GM18858 (cell line): ENCODE measurements around the gene GRID1.
"Not testable (repeated sequence)": the region's sequence is repeated elsewhere in the genome, so short reads cannot be mapped to it uniquely, and the experiment has no call there.

Source experiments
- ATAC-seq: cut with Tn5 transposase; IDR thresholded peaks from one replicate; pipeline ENCODE4 v1.9.1; 2021; ENCODE audit not compliant: unreplicated experiment

The GRID1 gene

DNA sequence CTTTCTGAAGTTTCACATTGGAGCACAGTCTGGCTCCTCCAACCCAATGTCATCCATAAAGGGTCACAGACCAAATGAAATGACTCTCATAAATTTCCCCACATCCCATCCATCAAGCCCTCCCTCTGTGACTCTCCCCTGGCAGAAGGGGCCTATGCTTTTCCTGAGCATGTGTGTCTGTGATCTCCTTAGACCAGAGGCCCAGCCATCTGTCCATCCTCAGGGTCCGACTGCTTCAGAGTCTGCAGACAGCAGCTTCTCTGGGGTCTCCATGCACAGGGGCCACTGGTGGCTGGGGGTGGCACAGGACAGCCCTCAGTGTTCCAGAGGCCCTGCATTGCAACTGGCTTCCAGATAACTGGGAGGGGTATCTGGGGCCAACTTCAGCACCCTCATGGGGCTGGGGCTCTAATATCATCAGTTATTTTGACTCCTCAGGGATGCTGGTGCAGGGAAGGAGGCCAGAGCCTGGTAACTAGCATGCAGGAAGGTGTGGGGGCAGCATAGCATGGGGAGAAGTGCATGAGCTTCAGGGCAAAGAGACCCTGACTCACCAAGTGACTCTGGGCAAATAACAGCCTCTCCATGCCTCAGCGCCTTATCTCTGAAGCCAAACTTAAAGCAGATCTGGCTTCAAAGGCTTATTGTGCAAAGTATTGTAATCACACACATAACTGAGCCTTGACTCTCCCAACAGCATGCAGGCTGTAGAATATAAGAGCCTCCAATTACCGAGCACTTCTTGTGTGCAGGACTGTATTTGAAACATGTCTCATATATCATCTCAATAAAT, 266.9 kb downstream of the GRID1 start:
- ATAC-seq: no peak

DNA sequence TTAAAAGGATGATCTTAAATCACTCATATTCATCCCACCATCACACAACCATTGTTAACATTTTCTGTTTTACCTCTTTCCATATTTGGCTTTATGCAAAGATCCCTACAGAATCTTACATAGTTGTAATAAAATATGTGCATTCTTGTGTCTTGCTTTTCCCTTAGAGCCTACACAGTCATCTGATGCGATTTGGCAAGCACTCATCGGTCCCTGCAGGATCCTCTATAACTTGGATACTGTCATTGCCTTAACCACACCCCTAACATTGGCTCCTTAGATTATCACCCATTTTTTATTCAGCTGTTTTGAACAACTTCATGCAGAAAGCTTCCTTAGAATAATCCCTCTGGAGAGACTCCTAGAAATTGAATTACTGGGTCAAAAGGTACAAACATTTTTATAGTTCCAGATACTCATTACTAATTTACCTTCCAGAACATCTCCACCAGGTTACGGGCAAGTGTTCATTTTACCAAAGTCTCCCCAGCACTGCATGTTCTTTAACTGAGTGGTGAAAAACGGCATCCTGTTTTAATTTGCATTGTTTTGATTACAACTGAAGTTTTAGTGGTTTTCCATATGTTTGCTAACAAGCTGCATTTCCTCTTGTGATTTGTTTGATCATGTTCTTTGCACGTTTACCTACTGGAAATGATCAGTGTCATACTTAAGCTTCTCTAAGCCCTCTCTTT, 268.3 kb downstream of the GRID1 start:
- ATAC-seq: no peak

DNA sequence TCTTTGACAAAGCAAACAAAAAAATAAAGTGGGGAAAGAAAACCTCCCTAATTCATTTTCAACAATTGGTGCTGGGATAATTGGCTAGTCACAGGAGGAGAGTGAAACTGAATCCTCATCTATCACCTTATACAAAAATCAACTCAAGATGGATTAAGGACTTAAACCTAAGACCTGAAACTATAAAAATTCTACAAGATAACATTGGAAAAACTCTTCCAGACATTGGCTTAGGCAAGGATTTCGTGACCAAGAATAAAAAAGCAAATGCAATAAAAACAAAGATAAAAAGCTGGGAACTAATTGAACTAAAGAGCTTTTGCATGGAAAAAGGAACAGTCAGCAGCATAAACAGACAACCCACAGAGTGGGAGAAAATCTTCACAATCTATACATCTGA, 271.5 kb downstream of the GRID1 start:
- not testable (repeated sequence) for ATAC-seq

DNA sequence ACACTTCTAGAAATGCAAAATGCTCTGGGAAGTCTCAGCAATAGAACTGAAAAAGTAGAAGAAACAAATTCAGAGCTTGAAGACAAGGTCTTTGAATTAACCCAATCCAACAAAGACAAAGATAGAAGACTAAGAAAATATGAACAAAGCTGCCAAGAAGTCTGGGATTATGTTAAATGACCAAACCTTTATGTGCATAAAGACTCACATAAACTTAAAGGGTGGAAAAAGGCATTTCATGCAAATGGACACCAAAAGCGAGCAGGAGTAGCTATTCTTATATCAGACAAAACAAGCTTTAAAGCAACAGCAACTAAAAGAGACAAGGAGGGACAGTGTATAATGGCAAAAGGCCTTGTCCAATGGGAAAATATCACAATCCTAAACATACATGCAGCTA, 274.3 kb downstream of the GRID1 start:
- not testable (repeated sequence) for ATAC-seq

DNA sequence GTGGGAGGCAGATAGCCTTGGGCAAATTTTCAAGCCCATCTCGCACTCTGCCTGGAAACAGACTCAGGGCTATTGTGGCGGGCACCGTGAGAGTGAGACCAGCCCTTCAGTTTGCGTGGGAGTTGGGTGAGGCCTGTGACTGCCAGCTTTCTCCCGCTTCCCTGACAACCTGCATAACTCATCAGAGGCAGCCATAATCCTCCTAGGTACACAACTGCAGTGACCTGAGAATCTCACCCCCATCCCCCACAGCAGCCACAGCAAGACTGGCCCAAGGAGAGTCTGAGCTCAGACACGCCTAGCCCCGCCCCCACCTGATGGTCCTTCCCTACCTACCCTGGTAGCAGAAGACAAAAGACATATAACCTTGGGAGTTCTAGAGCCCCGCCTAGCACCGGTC, 275.4 kb downstream of the GRID1 start:
- ATAC-seq: no peak

DNA sequence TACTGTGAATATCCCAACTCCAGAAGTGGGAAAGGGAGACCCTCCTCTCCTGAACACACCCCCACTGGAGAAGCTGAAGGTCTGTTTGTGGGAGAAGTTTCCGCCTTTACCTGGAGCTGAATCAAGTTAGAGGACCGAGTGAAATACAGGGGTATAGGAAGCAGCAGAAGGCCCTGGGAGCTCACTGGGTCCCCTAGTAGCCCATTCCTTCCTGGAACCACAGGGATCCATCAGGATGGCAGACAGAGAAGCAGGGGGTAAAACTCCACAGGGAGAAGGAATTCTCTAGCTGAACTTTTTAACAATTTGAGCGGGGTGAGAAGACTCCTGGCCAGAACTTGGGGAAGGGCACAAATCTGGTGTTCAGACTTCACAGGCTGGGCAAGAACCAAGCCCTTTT, 275.8 kb downstream of the GRID1 start:
- ATAC-seq: no peak

DNA sequence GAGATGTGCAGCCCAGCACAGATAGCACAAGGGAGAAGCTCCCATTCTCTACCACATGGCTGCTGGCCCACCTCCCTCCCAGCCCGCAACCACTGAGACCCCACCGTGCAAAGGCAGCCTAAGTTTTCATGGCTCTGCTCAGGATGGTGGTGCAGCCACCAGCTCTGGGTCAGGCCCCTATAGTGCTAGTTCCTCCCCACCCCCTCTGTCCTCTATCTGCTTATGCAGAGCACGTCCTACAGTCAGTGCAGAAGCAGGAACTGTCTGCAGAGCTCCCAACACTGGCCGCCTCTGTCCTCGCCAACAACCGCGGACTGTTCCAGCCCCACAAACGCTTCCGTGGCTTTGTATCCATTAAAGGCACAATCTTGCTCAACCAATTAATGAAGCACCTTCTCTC, 278.9 kb downstream of the GRID1 start:
- ATAC-seq: no peak

DNA sequence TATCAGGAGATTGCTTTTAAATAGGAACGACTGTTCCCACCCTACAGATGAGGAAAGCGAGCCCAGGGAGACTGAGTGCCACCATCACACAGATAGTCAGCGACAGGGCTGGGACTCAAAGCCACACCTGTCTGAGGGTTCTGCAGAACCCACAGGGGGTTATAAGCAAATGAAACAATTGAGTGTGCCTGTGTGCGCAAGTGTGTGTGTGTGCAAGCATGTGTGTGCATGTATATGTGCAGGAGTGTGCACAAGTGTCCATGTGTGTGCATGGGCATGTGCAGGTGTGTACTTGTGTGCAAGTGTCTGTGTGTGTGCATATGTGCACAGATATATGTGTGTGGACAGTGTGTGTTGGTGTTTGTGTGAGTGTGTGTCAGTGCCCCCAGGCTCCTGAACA, 280.2 kb downstream of the GRID1 start:
- ATAC-seq: no peak

DNA sequence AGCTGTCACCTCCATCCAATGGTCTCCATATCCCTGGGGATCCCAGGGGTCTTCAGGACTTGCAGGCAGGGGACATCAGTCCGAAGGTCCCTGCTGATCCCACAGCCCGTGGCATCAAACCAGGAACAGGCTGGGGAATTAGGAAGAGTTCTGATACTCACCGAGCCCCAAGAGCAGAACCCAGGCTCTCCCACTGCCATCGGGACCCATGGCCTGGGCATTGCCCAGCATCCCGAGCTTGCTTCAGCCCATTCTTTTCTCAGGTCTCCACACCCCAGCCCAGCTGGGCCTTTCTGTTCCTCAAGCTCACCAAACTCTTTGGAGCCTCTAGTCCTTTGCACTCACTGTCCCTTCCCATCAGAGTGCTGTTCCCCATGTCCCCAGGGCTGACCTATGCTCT, 280.9 kb downstream of the GRID1 start:
- ATAC-seq: no peak

DNA sequence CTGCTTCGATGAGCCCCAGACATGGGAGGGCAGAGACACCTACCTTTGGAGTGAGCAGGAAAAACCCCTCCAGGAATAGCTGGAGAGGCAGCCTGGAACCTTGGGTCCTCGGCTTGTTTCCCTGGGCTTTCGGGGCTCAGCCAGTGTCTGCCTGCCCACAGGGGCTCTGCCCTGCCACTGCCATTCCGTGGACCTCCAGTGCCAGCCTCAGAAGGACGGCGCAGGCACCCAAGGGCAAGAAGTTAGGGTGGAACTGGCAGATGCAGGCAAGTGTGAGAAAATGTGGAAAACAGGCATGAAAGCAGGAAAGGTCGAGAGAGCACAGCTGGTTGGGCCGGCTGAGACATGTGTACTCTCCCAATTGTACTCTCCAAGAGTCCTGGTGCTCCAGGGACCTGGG, 281.5 kb downstream of the GRID1 start:
- no peak for ATAC-seq

DNA sequence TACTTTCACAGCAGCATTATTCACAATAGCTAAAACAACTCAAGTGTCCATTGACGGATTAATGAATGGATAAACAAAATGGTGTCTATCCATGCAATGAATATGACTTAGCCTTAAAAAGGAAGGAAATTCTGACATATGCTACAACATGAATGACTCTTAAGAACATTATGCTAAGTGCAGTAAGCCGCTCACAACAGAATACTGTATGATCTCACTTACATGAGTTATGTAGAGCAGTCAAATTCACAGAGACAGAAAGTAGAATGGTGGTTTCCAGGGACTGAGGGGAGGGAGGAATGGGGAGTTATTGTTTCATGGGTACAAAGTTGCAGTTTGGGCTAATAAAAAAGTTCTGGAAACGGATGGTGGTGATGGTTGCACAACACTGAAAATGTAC, 282.0 kb downstream of the GRID1 start:
- ATAC-seq: no peak

DNA sequence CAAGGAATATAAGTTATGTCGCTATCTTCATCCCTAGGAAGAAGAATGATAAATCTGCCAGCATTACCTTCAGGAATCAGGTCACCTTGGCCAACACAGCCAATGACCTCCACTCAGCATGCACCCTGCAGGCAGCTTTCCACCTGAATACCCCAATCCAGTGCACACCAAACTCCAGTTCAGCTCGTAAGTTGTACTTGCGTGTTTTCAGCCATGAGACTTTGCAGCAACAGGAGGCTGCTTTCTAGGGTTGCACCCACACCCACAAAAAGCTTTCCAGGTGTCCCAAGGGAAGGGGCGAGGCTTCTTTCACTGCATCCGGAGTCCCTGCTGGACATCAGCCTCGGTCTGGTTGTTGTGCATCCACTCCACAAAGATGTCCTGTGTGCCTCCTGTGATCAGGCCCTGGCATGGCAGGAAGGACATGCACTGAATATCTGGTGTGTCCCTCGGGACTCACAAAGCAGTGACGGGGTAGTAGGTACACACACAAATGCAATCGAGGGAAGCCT, 282.9 kb downstream of the GRID1 start:
- ATAC-seq: no peak

DNA sequence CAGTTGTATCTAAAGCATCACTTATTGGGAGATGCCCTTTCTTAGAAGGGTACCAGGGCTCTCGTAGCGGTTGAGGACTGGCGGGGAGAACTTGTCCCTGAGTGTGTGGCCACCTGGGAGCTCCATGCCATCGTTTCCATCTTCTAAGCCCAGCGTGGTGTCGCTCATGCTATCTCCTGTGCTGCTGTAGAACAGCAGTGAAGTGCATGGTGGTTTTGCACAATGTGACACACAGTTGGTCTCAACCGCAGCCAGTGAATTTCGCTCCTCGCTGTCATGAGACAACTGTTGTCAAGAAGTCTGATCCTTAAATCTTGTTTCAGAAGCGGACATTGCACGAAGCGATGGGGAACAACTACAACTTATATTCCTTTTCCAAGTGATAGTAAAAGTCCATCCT, 283.4 kb downstream of the GRID1 start:
- ATAC-seq: no peak

DNA sequence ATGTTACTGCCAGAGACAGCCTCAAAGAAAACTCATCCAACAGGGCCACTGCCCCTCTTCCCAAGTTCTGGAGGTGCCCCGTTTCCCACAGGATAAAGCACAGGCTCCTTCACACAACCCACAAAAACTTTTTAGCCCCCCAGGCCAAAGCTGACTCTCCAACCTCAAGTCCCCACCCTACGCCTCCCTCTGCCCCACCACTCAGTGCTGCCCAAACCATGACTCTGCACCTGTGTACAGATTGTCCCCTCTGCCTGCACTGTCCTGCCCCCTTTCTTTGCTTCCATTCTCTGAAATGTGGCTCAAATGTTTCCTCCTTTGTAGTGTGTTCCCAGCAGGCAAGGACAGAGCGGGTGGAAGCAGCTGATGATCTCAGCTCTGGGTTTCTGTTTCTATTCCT, 284.0 kb downstream of the GRID1 start:
- no peak for ATAC-seq

DNA sequence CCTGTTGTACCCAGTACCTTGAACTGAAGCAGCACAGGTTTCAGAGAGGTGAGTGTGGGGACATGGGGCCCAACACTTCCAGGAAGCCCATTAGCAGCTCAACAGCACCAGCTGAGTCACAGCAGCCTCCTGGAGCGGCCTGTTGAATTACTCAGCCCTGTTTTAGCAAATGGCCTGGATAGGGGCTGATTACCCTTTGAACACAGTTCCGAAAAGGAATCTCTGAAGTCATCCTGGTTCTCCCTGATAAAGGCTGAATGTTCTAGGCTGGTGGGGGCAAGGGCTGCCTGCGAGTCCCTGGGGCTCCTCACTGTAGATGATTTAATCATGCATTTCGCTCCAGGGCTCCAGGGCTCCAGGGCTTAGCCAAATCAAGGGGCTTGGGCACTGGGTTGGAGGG, 287.5 kb downstream of the GRID1 start:
- no peak for ATAC-seq

DNA sequence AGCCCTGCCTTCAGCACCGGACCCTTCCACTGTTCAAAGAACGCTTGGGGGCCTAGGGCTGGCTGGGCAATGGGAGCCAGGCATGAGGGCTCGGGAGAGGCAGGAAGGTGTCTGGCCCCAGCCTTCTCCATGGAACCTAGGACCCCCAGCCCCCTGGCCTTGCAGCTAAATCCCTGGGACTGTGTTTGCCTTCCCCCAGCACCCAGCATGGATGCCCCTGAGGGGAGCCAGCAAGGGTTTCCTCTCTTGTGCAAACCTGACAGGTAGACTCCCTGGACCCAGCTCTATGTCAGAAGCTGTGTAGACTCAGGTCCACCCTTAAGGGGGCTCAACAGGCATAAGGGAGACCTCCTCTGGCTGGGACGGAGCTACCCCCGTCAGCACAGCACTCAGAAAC, 288.0 kb downstream of the GRID1 start:
- ATAC-seq: no peak

DNA sequence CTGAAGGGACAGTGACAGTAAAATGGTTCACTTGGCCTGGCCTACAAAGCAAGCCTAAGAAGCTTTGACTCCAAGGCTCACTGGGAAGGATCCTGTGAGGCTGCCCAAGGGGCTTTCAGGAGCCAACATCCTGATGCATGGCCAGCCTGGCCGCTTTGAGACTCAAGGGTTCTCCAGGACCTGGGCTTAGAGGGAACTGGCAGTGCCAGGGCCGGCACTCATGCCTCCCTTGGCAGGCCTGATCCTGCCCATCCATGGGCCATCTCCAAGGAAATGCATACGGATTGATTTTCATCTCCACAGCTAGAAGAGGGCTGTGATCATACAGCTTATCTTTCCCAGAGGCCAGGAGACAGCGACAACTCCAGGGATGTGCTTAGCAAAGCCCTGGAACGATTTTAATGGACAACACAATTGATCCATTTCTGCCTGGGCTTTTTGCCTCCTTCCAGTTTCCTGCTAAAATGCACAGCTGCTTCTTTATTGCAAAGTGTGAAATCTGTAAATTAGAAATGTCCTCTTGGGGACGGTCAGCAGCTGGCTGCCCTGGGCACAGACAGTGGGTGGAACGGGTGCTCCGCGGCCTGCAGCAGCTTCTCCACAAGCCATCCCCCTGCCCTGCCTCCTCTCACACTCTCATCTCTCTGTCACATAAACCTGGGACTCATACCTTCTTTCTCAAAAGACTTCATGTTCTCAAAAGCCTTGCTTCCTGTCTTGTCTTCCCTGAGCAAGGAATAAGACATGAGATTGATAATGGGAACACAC, 288.5 kb downstream of the GRID1 start:
- no peak for ATAC-seq

DNA sequence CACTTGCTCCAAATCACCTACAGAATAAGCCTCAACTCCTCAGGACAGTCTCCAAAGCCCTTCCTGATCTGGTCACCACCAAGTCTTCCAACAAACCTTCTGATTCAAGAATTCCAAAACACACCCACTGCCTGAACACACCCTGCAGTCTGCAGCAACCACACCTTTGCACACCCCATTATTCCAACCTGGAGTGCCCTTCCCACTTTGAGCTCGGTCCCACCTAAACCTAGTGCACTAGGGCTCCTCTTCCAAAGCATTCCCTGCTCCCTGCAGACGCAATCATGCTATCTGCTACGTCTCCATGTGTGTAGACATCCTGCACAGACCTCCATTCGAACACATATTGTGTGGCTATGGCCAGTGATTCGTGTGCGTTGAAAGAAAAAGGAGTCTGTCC, 289.3 kb downstream of the GRID1 start:
- no peak for ATAC-seq

DNA sequence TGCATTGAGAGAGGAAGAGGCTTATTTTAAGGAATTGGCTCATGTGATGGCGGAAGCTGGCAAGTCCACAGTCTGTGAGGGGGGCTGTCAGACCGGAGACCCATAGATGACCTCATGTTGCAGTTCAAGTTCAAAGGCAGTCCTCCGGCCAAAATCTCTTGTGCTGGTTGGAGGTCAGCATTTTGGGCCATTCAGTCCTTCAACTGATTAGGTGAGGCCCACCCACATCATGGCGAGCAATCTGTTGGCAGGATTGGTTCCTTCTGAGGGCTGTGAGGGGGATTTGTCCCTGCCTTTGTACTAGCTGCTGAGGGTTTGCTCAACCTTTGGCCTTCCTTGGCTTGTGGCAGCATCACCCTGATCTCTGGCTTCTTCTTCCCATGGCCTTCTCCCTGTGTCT, 290.1 kb downstream of the GRID1 start:
- not testable (repeated sequence) for ATAC-seq

DNA sequence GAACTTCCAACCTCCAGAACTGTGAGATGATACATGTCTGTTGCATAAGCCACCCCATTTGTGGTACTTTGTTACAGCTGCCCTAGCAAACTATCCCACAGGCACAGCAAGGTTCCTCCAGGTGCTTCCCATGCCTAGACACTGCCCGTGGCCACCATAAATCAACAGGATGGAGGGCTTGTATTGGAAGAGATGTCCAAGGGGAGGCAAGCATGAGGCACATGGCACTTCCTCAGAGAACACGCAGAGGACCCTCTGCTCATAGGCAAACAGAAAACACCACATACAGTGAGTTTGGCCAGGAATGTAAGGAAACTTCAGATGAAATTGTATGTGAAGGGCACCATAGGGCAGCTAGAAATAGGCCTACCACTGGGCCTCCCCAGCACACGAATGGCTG, 291.1 kb downstream of the GRID1 start:
- ATAC-seq: no peak

DNA sequence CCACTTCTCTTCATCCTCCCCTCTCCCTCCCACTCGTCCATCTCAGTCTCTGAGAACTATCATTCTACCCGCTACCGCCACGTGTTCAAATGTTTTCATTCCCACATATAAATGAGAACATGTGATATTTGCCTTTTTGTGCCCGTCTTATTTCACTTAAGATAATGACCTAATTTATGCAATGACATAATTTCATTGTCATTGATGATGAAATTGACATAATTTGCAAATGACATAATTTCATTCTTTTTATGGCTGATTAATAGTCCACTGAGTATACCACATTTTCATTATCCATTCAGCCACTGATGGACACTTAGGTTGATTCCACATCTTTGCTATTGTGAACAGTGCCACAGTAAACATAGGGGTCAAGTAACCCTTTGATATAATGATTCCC, 292.3 kb downstream of the GRID1 start:
- ATAC-seq: no peak
